Activated CD8-positive, alpha-beta memory T cell treated with anti-CD3 and anti-CD28 coated beads for 4 hours (primary cell): ENCODE measurements around the gene OSBPL1A.
A peak's percentile ranks its signal among the peaks of the same experiment; 100 is the strongest.

Source experiments
- DNase-seq, 2 donors: peaks; one replicate each; pipeline ENCODE4 v3.0.0-alpha.2; 2020; ENCODE audit warnings: low read depth in 2 of 2

The OSBPL1A gene

GRCh38 chr18:24126155-24126961 lies 271.3 kb downstream of the OSBPL1A start:
- DNase-seq, result no peak

GRCh38 chr18:24121625-24122024 lies 276.0 kb downstream of the OSBPL1A start:
- no peak for DNase-seq

- DNase-seq, result no peak
Measured at GRCh38 chr18:24120676-24121075, 276.9 kb downstream of the OSBPL1A start.

DNA sequence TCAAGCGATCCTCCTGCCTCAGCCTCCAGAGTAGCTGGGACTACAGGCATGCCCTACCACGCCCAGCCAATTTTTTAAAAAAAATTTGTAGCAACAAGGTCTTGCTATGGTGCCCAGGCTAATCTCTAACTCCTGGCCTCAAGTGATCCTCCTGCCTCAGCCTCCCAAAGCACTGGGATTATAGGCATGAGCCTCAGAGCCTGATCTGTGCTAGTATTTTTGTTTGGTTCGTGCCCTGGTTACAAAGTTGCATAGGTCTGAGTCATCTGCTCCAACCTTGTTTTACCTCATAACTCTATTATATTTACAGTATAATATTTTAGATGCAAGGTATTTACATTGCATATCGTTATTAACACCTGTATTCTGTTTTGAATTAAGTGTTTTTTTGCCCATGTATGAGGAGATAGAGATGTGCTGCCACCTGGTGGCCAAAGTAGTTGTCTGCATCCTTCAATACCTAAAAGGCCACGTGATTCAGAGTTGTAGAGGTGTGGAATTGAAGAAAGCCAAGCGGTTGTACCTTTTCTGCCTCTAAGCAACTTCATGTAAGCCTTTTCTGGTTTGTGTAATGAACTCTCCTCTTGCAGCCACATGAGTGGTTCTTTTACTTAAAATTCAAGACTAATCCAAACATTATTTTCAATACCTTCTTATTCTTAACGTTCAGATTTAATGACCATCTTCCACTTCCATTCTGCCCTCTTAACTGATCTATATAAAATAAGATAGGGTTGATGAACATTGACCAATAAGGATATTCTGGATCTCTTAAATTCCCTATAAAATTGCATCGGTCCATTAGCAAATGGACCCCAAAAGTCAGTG lies 278.7 kb downstream of the OSBPL1A start:
- peak; percentile 48 to 63 for DNase-seq

- no peak for DNase-seq
Measured at GRCh38 chr18:24115628-24116027, 282.0 kb downstream of the OSBPL1A start.

GRCh38 chr18:24114924-24115549 lies 282.6 kb downstream of the OSBPL1A start:
- DNase-seq, result no peak

GRCh38 chr18:24112874-24113615 lies 284.6 kb downstream of the OSBPL1A start:
- no peak for DNase-seq

DNA sequence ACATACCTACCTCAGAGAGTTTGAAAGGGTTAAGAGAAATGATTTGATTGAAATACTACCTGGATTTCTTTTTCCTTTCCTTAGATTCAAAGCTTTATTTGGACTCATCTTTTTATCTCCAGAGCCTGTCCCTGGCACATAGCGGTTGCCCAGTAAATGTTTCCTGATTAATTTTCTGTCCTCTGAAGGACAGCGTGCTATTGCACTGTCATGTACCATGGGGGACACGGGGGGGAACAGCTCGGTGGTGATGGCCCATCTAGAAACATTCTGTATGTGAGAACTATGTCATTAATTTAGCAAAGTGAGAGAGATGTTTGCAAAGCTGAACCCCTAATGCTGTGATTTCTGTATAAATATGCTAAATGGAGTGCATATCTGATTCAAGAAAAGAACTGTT lies 285.2 kb downstream of the OSBPL1A start:
- DNase-seq, result no peak
